GM18502 (cell line): ENCODE data around the gene SVIL.
"Not testable (repeated sequence)": the region's sequence is repeated elsewhere in the genome, so short reads cannot be mapped to it uniquely, and the experiment has no call there.

Experiments
- ATAC-seq: cut with Tn5 transposase; IDR thresholded peaks from one replicate; pipeline ENCODE4 v1.9.1; 2021; ENCODE audit warnings: mild to moderate bottlenecking; ENCODE audit not compliant: unreplicated experiment, poor library complexity

The SVIL gene

GRCh38 chr10:29502351-29502750, 132.4 kb downstream of the SVIL start:
- no peak for ATAC-seq

GRCh38 chr10:29501692-29502091, 133.1 kb downstream of the SVIL start:
- no peak for ATAC-seq

- ATAC-seq, result no peak
These were observed 134.7 kb downstream of the SVIL start for GRCh38 chr10:29499993-29500537.

GRCh38 chr10:29496341-29497162, 138.2 kb downstream of the SVIL start:
- peak; percentile 75 for ATAC-seq

GRCh38 chr10:29495366-29495765, 139.4 kb downstream of the SVIL start:
- ATAC-seq, result no peak

- no peak for ATAC-seq
These were observed 141.1 kb downstream of the SVIL start for GRCh38 chr10:29493697-29494096.

GRCh38 chr10:29492774-29493173, 142.0 kb downstream of the SVIL start:
- ATAC-seq, result no peak

- ATAC-seq, result no peak
These were observed 142.9 kb downstream of the SVIL start for GRCh38 chr10:29491918-29492317.

GRCh38 chr10:29490781-29491280, 143.9 kb downstream of the SVIL start:
- not testable (repeated sequence) for ATAC-seq

- ATAC-seq, result not testable (repeated sequence)
These were observed 146.3 kb downstream of the SVIL start for GRCh38 chr10:29488471-29488870.

GRCh38 chr10:29487884-29488266, 146.9 kb downstream of the SVIL start:
- not testable (repeated sequence) for ATAC-seq

GRCh38 chr10:29487032-29487883, 147.5 kb downstream of the SVIL start:
- not testable (repeated sequence) for ATAC-seq

- ATAC-seq, result peak; percentile 47
These were observed 148.3 kb downstream of the SVIL start for GRCh38 chr10:29486433-29486832.

- ATAC-seq, result not testable (repeated sequence)
These were observed 150.1 kb downstream of the SVIL start for GRCh38 chr10:29484677-29485076.

GRCh38 chr10:29482591-29483431, 152.0 kb downstream of the SVIL start:
- no peak for ATAC-seq

GRCh38 chr10:29481906-29482440, 152.8 kb downstream of the SVIL start:
- ATAC-seq, result no peak

GRCh38 chr10:29479981-29480954, 154.5 kb downstream of the SVIL start:
- no peak for ATAC-seq

GRCh38 chr10:29479081-29479925, 155.5 kb downstream of the SVIL start:
- ATAC-seq, result no peak
